GM19328 (cell line): ENCODE data around the gene PSMG1.

Experiments used
- ATAC-seq: cut with Tn5 transposase; IDR thresholded peaks from one replicate; pipeline ENCODE4 v1.9.1; 2021; ENCODE audit warnings: mild to moderate bottlenecking, moderate library complexity; ENCODE audit not compliant: unreplicated experiment

The PSMG1 gene

GRCh38 chr21:39125752-39126485 lies 57.3 kb downstream of the PSMG1 start:
- ATAC-seq = no peak
